Measurements from ENCODE around the gene ST7.

GRCh38 chr7:117119192-117119924, 166.1 kb downstream of the ST7 start:
- no peak for TF ChIP-seq REST (IDR thresholded peaks at IDR 0.05; ENCODE audit: insufficient read depth in 1 of 2, low read depth in 2 of 2, low read length in 1 of 2)
- peak; percentile 83; the same call in 1 of the 2 replicates for TF ChIP-seq CTCF (IDR thresholded peaks at IDR 0.05)
- TF ChIP-seq TCF7L2 (IDR thresholded peaks at IDR 0.05; ENCODE audit: low read depth, low read length), result no peak
- no peak for TF ChIP-seq SIN3A (IDR thresholded peaks at IDR 0.05; ENCODE audit: borderline replicate concordance, insufficient read depth, low read depth, low read length)
- TF ChIP-seq POLR2AphosphoS5 (IDR thresholded peaks at IDR 0.05; ENCODE audit: low read depth, low read length), result no peak

Data from Panc1 (cell line).